OCI-LY1 (cell line): ENCODE results near the gene PPDPF.

ENCODE experiments used
- H2AFZ ChIP-seq: fragments of 200-600 bp; sonication (generic), shearing (Covaris generic); 2 replicates; pipeline ENCODE4 v1.6.0; 2014; ENCODE audit warnings: antibody characterized with exemption, mild to moderate bottlenecking, low read length
- H3F3A ChIP-seq: fragments of 200-600 bp; sonication (generic), shearing (Covaris generic); 2 replicates; pipeline ENCODE4 v1.6.0; 2014; ENCODE audit warnings: mild to moderate bottlenecking, antibody characterized with exemption, low read length, moderate library complexity; ENCODE audit not compliant: insufficient read depth
- H3K27ac ChIP-seq: fragments of 200-600 bp; sonication (generic); 2 replicates; pipeline ENCODE4 v1.5.1; 2014; ENCODE audit warnings: low read length, mixed run types, mild to moderate bottlenecking, low read depth; ENCODE audit not compliant: poor library complexity, severe bottlenecking
- H3K27me3 ChIP-seq: fragments of 200-600 bp; sonication (generic); 2 replicates; pipeline ENCODE4 v1.6.0; 2014; ENCODE audit warnings: antibody characterized with exemption, mild to moderate bottlenecking, low read length, moderate library complexity; ENCODE audit not compliant: insufficient read depth
- H3K36me3 ChIP-seq: fragments of 200-600 bp; sonication (generic); 2 replicates; pipeline ENCODE4 v1.6.1; 2014; ENCODE audit warnings: mild to moderate bottlenecking, antibody characterized with exemption, low read length, moderate library complexity, mixed read lengths; ENCODE audit not compliant: insufficient read depth
- H3K4me1 ChIP-seq: fragments of 200-600 bp; sonication (generic); 2 replicates; pipeline ENCODE4 v1.5.1; 2014; ENCODE audit warnings: mild to moderate bottlenecking, low read length, moderate library complexity; ENCODE audit not compliant: insufficient read depth, severe bottlenecking
- H3K4me2 ChIP-seq: fragments of 200-600 bp; sonication (generic), shearing (Covaris generic); 2 replicates; pipeline ENCODE4 v1.6.1; 2014; ENCODE audit warnings: low read length
- H3K4me3 ChIP-seq: fragments of 200-600 bp; sonication (generic); 2 replicates; pipeline ENCODE4 v1.5.1; 2014; ENCODE audit warnings: low read length, low read depth, mild to moderate bottlenecking, mixed read lengths; ENCODE audit not compliant: poor library complexity, severe bottlenecking
- H3K79me2 ChIP-seq: fragments of 200-600 bp; shearing (Covaris generic); 2 replicates; pipeline ENCODE4 v1.6.1; 2016; ENCODE audit warnings: mixed run types, low read length, mixed read lengths; ENCODE audit not compliant: insufficient read depth
- H3K9ac ChIP-seq: fragments of 200-600 bp; sonication (generic), shearing (Covaris generic); 2 replicates; pipeline ENCODE4 v1.6.1; 2014; ENCODE audit warnings: mild to moderate bottlenecking, low read length, mixed read lengths
- H3K9me2 ChIP-seq: fragments of 200-600 bp; sonication (generic), shearing (Covaris generic); 2 replicates; pipeline ENCODE4 v1.6.1; 2014; ENCODE audit warnings: low read depth, mild to moderate bottlenecking, low read length, mixed read lengths
- H3K9me3 ChIP-seq: fragments of 200-600 bp; shearing (Covaris generic); 2 replicates; pipeline ENCODE4 v1.6.1; 2014; ENCODE audit warnings: low read length, mixed read lengths
- H4K20me1 ChIP-seq: fragments of 200-600 bp; sonication (generic), shearing (Covaris generic); 2 replicates; pipeline ENCODE4 v1.6.0; 2016; ENCODE audit warnings: mild to moderate bottlenecking, low read length; ENCODE audit not compliant: insufficient read depth
- CTCF ChIP-seq: fragments of 200-600 bp; sonication (generic), shearing (Covaris generic); IDR thresholded peaks from 2 replicates; pipeline ENCODE4 v1.5.1; 2017; ENCODE audit warnings: mild to moderate bottlenecking, antibody characterized with exemption, low read length, moderate library complexity, mixed read lengths
- EZH2 ChIP-seq: fragments of 200-600 bp; sonication (generic), shearing (Covaris generic); IDR thresholded peaks from 2 replicates; pipeline ENCODE4 v1.8.0; 2017; ENCODE audit warnings: borderline replicate concordance, mixed run types, mild to moderate bottlenecking, antibody characterized with exemption, low read length, moderate library complexity, mixed read lengths

The PPDPF gene

GRCh38 chr20:63491078-63491477 lies 29.5 kb upstream of the PPDPF start:
- H3K9me2 ChIP-seq = no peaks in the 10 kb centered on the region
- no peaks in the 10 kb centered on the region for H3K36me3 ChIP-seq
- H3F3A ChIP-seq = no peaks in the 10 kb centered on the region
- no peak overlapping the region for H3K4me2 ChIP-seq
- H3K27ac ChIP-seq = no peak overlapping the region
- no peaks in the 10 kb centered on the region for H3K9me3 ChIP-seq
- no peaks in the 10 kb centered on the region for H4K20me1 ChIP-seq
- no peaks in the 10 kb centered on the region for H3K4me1 ChIP-seq
- H2AFZ ChIP-seq = no peak overlapping the region
- TF ChIP-seq EZH2 (no peak), CTCF (no peak)
- H3K9ac ChIP-seq = no peak overlapping the region
- no peaks in the 10 kb centered on the region; the same call in 1 of the 2 replicates for H3K27me3 ChIP-seq
- no peak overlapping the region for H3K4me3 ChIP-seq
- no peaks in the 10 kb centered on the region for H3K79me2 ChIP-seq

- no peaks in the 10 kb centered on the region for H3K9me3 ChIP-seq
- H4K20me1 ChIP-seq = no peaks in the 10 kb centered on the region
- H3K4me1 ChIP-seq = no peaks in the 10 kb centered on the region
- H3K9ac ChIP-seq = no peak overlapping the region
- H3K9me2 ChIP-seq = no peaks in the 10 kb centered on the region
- no peaks in the 10 kb centered on the region for H3K36me3 ChIP-seq
- no peaks in the 10 kb centered on the region for H3K79me2 ChIP-seq
- no peaks in the 10 kb centered on the region for H3F3A ChIP-seq
- no peak overlapping the region for H2AFZ ChIP-seq
- no peak overlapping the region for H3K4me3 ChIP-seq
- no peak overlapping the region for H3K27ac ChIP-seq
- no peak overlapping the region for H3K4me2 ChIP-seq
- no peaks in the 10 kb centered on the region; the same call in 1 of the 2 replicates for H3K27me3 ChIP-seq
- TF ChIP-seq EZH2 (no peak), CTCF (no peak)
Observed at GRCh38 chr20:63491635-63492230, 28.8 kb upstream of the PPDPF start.

- H3K27ac ChIP-seq = no peak overlapping the region
- no peaks in the 10 kb centered on the region for H3K36me3 ChIP-seq
Observed at GRCh38 chr20:63492518-63492917, 28.0 kb upstream of the PPDPF start.

More at GRCh38 chr20:63492518-63492917, 28.0 kb upstream of the PPDPF start:
- Histone ChIP-seq H3K9me3 (no peaks in the 10 kb centered on the region), H3K4me2 (no peak overlapping the region), H3K9me2 (no peaks in the 10 kb centered on the region), H3K9ac (no peak overlapping the region), H3K4me3 (no peak overlapping the region), H3K4me1 (no peaks in the 10 kb centered on the region), H2AFZ (no peak overlapping the region), H3K27me3 (no peaks in the 10 kb centered on the region; the same call in 1 of the 2 replicates), H3K79me2 (no peaks in the 10 kb centered on the region), H3F3A (no peaks in the 10 kb centered on the region), H4K20me1 (no peaks in the 10 kb centered on the region)
- no peak for TF ChIP-seq CTCF
